Neural cell (in vitro differentiated cells): ENCODE results near the gene MAMDC2. TPM values are rescaled to one million over a fixed set of nuclear protein-coding genes. Genes with fewer than 3 reads are reported as not detected.

Source experiments
- H2AFZ ChIP-seq: fragments of 200-600, 300-800 bp; sonication (generic), shearing (Covaris generic); 2 replicates; pipeline ENCODE4 v1.6.0; 2014; ENCODE audit warnings: low read depth, mild to moderate bottlenecking, antibody characterized with exemption, low read length, moderate library complexity
- H3F3A ChIP-seq: fragments of 200-600 bp; shearing (Covaris generic); 2 replicates; pipeline ENCODE4 v1.6.1; 2016; ENCODE audit warnings: mild to moderate bottlenecking, moderate library complexity, mixed read lengths, antibody characterized with exemption, low read length; ENCODE audit not compliant: insufficient read depth, poor library complexity, severe bottlenecking
- H3K27ac ChIP-seq: fragments of 200-600, 300-800 bp; sonication (generic), shearing (Covaris generic); 2 replicates; pipeline ENCODE4 v1.5.1; 2014; ENCODE audit warnings: mild to moderate bottlenecking, low read length, moderate library complexity
- H3K27me3 ChIP-seq: fragments of 300-800, 200-600 bp; sonication (generic), shearing (Covaris generic); 2 replicates; pipeline ENCODE4 v1.6.0; 2014; ENCODE audit warnings: mild to moderate bottlenecking, low read depth, low read length, moderate library complexity; ENCODE audit not compliant: insufficient read depth
- H3K36me3 ChIP-seq: fragments of 300-800, 200-600 bp; sonication (generic), shearing (Covaris generic); 2 replicates; pipeline ENCODE4 v1.5.1; 2014; ENCODE audit warnings: mild to moderate bottlenecking, antibody characterized with exemption, low read length, moderate library complexity; ENCODE audit not compliant: insufficient read depth
- H3K4me2 ChIP-seq: fragments of 300-800, 200-600 bp; sonication (generic), shearing (Covaris generic); 2 replicates; pipeline ENCODE4 v1.6.0; 2014; ENCODE audit warnings: mild to moderate bottlenecking, low read length
- H3K4me3 ChIP-seq: fragments of 300-800, 200-600 bp; sonication (generic), shearing (Covaris generic); 2 replicates; pipeline ENCODE4 v1.5.1; 2014; ENCODE audit warnings: mild to moderate bottlenecking, low read length, moderate library complexity
- H3K79me2 ChIP-seq: fragments of 200-600 bp; shearing (Covaris generic); replicated peaks from 2 replicates; pipeline ENCODE4 v1.6.0; 2014; ENCODE audit warnings: mild to moderate bottlenecking, low read length, moderate library complexity; ENCODE audit not compliant: insufficient read depth
- H3K9ac ChIP-seq: fragments of 300-800, 200-600 bp; sonication (generic), shearing (Covaris generic); 2 replicates; pipeline ENCODE4 v1.6.1; 2016; ENCODE audit warnings: mild to moderate bottlenecking, low read length, mixed read lengths
- H3K9me2 ChIP-seq: fragments of 200-600 bp; shearing (Covaris generic); 2 replicates; pipeline ENCODE4 v1.6.1; 2016; ENCODE audit warnings: mild to moderate bottlenecking, low read length, mixed read lengths; ENCODE audit not compliant: insufficient read depth
- H3K9me3 ChIP-seq: fragments of 200-600, 300-800 bp; sonication (generic), shearing (Covaris generic); 2 replicates; pipeline ENCODE4 v1.6.1; 2016; ENCODE audit warnings: mild to moderate bottlenecking, mixed run types, low read length, moderate library complexity, mixed read lengths
- H4K20me1 ChIP-seq: fragments of 200-600 bp; shearing (Covaris generic); 2 replicates; pipeline ENCODE4 v1.6.1; 2016; ENCODE audit warnings: mild to moderate bottlenecking, mixed run types; ENCODE audit not compliant: insufficient read depth
- EP300 ChIP-seq: fragments of 450-650 bp; conservative IDR thresholded peaks from 2 replicates; pipeline ENCODE4 v1.6.1; 2014; ENCODE audit warnings: antibody characterized with exemption, mild to moderate bottlenecking, moderate library complexity; ENCODE audit not compliant: poor library complexity, severe bottlenecking
- EZH2 ChIP-seq: fragments of 200-600, 300-800 bp; shearing (Covaris generic), sonication (generic); IDR thresholded peaks from 2 replicates; pipeline ENCODE4 v1.6.1; 2014; ENCODE audit warnings: antibody characterized with exemption, low read length, borderline replicate concordance, mild to moderate bottlenecking; ENCODE audit not compliant: insufficient read depth, poor library complexity, severe bottlenecking
- MXI1 ChIP-seq: fragments of 450-650 bp; conservative IDR thresholded peaks from 2 replicates; pipeline ENCODE4 v1.6.1; 2014; ENCODE audit warnings: antibody characterized with exemption, mild to moderate bottlenecking; ENCODE audit not compliant: poor library complexity, severe bottlenecking
- POLR2AphosphoS5 ChIP-seq: IDR thresholded peaks from 2 replicates; pipeline ENCODE4 v1.6.1; 2012
- RAD21 ChIP-seq: fragments of 450-650 bp; conservative IDR thresholded peaks from 2 replicates; pipeline ENCODE4 v1.6.1; 2014; ENCODE audit warnings: antibody characterized with exemption, mild to moderate bottlenecking, moderate library complexity
- SMC3 ChIP-seq: fragments of 450-650 bp; conservative IDR thresholded peaks from 2 replicates; pipeline ENCODE4 v1.6.1; 2014; ENCODE audit warnings: antibody characterized with exemption, mild to moderate bottlenecking, moderate library complexity; ENCODE audit not compliant: poor library complexity
- TAF1 ChIP-seq: IDR thresholded peaks from 2 replicates; pipeline ENCODE4 v1.6.1; 2012; ENCODE audit warnings: low read depth
- polyA plus RNA-seq: library from polyadenylated mRNA; depleted of rRNA; stranded (reverse); fragments of >200 nt; gene quantifications from 2 replicates; pipeline ENCODE4 v1.2.3, GENCODE V29; 2014
- TF ChIP-seq, protein P1 (sequence below): fragments of 450-650 bp; IDR thresholded peaks from 2 replicates; pipeline ENCODE4 v1.5.1; 2014; ENCODE audit warnings: antibody characterized with exemption, mild to moderate bottlenecking, moderate library complexity; ENCODE audit not compliant: poor library complexity, severe bottlenecking
- TF ChIP-seq, protein P2 (sequence below): IDR thresholded peaks from 2 replicates; pipeline ENCODE4 v1.6.1; 2012; ENCODE audit warnings: borderline replicate concordance

The MAMDC2 gene
- polyA plus RNA-seq, 1 donor from 2014 or later = 0.30 TPM

DNA sequence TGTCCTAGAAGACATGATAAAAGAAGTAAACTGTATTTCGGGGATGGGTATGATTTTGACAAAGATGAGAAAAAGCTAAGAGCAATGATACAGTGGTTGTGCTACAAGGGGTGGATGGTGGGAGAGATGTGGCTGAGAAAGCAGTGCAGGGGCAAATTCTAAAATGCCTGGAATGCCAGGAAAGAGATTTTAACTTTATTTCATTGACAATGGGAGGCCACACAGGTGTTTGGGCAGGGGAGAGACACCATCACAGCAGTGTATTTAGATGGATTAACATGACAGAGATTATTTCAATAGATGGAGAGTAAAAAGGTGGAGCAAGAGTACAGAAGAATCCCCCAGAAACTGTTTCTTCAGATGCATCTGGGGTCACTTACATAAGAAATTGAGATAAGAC, 71.2 kb downstream of the MAMDC2 start:
- Histone ChIP-seq H3K9ac (no peak overlapping the region), H3K4me2 (no peak overlapping the region), H3K9me2 (no peaks in the 10 kb centered on the region), H3K27me3 (no peaks in the 10 kb centered on the region), H3K36me3 (no peaks in the 10 kb centered on the region), H3K9me3 (no peaks in the 10 kb centered on the region), H3F3A (no peaks in the 10 kb centered on the region), H3K4me3 (no peak overlapping the region), H2AFZ (no peak overlapping the region), H3K79me2 (no peaks in the 10 kb centered on the region), H3K27ac (no peak overlapping the region), H4K20me1 (no peaks in the 10 kb centered on the region)
- TF ChIP-seq SMC3 = no peak
- TF ChIP-seq, protein P1, sequence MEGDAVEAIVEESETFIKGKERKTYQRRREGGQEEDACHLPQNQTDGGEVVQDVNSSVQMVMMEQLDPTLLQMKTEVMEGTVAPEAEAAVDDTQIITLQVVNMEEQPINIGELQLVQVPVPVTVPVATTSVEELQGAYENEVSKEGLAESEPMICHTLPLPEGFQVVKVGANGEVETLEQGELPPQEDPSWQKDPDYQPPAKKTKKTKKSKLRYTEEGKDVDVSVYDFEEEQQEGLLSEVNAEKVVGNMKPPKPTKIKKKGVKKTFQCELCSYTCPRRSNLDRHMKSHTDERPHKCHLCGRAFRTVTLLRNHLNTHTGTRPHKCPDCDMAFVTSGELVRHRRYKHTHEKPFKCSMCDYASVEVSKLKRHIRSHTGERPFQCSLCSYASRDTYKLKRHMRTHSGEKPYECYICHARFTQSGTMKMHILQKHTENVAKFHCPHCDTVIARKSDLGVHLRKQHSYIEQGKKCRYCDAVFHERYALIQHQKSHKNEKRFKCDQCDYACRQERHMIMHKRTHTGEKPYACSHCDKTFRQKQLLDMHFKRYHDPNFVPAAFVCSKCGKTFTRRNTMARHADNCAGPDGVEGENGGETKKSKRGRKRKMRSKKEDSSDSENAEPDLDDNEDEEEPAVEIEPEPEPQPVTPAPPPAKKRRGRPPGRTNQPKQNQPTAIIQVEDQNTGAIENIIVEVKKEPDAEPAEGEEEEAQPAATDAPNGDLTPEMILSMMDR = no peak
- no peak for TF ChIP-seq TAF1
- TF ChIP-seq EZH2 = no peak
- no peak for TF ChIP-seq POLR2AphosphoS5
- TF ChIP-seq MXI1 = no peak
- TF ChIP-seq, protein P2, sequence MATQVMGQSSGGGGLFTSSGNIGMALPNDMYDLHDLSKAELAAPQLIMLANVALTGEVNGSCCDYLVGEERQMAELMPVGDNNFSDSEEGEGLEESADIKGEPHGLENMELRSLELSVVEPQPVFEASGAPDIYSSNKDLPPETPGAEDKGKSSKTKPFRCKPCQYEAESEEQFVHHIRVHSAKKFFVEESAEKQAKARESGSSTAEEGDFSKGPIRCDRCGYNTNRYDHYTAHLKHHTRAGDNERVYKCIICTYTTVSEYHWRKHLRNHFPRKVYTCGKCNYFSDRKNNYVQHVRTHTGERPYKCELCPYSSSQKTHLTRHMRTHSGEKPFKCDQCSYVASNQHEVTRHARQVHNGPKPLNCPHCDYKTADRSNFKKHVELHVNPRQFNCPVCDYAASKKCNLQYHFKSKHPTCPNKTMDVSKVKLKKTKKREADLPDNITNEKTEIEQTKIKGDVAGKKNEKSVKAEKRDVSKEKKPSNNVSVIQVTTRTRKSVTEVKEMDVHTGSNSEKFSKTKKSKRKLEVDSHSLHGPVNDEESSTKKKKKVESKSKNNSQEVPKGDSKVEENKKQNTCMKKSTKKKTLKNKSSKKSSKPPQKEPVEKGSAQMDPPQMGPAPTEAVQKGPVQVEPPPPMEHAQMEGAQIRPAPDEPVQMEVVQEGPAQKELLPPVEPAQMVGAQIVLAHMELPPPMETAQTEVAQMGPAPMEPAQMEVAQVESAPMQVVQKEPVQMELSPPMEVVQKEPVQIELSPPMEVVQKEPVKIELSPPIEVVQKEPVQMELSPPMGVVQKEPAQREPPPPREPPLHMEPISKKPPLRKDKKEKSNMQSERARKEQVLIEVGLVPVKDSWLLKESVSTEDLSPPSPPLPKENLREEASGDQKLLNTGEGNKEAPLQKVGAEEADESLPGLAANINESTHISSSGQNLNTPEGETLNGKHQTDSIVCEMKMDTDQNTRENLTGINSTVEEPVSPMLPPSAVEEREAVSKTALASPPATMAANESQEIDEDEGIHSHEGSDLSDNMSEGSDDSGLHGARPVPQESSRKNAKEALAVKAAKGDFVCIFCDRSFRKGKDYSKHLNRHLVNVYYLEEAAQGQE = no peak
- no peak for TF ChIP-seq EP300
- no peak for TF ChIP-seq RAD21

GRCh38 chr9:70117835-70118319, 74.2 kb downstream of the MAMDC2 start:
- Histone ChIP-seq H3K27me3 (no peaks in the 10 kb centered on the region), H3K4me3 (no peak overlapping the region), H3K27ac (no peak overlapping the region), H3K9me2 (no peaks in the 10 kb centered on the region), H4K20me1 (no peaks in the 10 kb centered on the region), H3K79me2 (no peaks in the 10 kb centered on the region), H3K36me3 (no peaks in the 10 kb centered on the region), H2AFZ (no peak overlapping the region), H3K9me3 (no peaks in the 10 kb centered on the region), H3K9ac (no peak overlapping the region), H3K4me2 (no peak overlapping the region), H3F3A (no peaks in the 10 kb centered on the region)
- TF ChIP-seq, protein P2 = no peak
- TF ChIP-seq EP300 (no peak), EZH2 (no peak), MXI1 (no peak)
